ENCODE measurements around the gene ANKRD36. TPM values are rescaled to one million over a fixed set of nuclear protein-coding genes. Genes with fewer than 3 reads are reported as not detected.
"Not testable (repeated sequence)": the region's sequence is repeated elsewhere in the genome, so short reads cannot be mapped to it uniquely, and the experiment has no call there.

Gene ANKRD36
- total RNA-seq, 1 experiment from 2014 or later: 13.8 TPM

DNA sequence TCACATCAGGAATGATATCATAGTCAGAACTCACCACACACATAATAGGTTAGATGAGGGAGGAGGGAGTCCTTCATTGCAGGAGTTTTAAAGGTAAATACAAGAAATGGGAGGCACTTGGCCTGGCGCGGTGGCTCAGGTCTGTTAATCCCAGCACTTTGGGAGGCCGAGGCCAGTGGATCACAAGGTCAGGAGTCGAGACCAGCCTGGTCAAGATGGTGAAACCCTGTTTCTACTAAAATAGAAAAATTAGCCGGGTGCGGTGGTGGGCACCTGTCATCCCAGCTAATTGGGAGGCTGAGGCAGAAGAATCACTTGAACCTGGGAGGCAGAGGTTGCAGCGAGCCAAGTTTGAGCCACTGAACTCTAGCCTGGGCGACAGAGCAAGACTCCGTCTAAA, 1.7 kb upstream of the ANKRD36 start:
- in situ Hi-C loops (cut with HindIII; ENCODE audit: low sequenced_read_pairs); DNase-seq (ENCODE audit: low spot score): not testable (repeated sequence)

DNA sequence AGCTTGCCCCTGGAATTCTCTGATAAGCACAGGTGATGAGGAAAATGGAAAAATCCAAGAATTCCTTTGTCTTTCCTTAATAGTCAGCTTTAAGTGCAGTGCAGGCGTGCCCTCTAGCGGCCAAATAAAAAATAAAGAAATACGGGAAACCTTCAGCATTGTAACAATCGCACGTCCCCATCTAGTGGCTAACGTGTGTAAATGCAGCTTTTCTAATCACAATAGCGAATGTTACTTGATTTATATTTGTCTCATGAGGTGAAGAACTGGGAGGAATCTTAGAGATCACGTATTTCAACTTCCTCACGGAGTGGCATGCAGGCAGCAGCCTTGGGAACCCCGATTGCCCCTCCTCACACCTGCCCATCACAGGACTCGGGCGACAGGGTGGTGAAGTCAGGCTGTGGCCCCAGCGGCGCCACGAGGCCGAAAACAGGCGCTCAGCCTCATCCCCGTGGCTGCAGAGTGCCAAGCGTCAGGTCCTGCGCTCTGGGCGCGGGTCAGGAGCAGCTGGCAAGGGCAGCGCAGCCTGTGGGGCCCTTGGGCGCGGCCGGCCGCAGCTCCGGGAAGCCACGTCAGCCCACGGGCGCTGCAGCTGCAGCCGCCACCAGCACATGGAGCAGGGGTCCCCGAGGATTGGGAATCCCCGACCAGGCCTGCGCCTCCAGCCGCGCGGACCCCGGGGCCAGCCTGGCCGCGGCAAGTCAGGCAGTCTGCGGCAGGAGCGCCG, 468 bp upstream of the ANKRD36 start:
- in situ Hi-C loops (cut with HindIII; ENCODE audit: low sequenced_read_pairs): not testable (repeated sequence)
- DNase-seq (ENCODE audit: low spot score): peak; percentile 82

DNA sequence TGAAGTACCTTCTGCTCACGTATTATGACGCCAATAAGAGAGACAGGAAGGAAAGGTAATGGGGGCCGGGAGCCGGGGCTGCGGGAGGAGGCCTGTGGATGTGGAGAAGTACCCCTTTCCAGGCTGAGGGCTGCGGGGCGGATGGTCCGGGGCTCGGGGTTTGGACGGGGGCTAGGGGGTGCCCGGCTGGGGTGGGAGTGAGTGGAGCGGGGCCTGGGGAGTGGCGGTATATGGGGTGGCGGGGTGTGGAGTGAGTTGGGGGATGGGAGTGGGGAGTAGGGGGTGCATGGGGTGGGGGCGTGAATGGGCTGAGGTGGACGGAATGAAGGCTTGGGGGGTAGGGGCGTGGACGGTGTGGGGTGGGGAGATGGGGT, 916 bp downstream of the ANKRD36 start:
- in situ Hi-C loops (cut with HindIII; ENCODE audit: low sequenced_read_pairs); DNase-seq (ENCODE audit: low spot score): not testable (repeated sequence)

DNA sequence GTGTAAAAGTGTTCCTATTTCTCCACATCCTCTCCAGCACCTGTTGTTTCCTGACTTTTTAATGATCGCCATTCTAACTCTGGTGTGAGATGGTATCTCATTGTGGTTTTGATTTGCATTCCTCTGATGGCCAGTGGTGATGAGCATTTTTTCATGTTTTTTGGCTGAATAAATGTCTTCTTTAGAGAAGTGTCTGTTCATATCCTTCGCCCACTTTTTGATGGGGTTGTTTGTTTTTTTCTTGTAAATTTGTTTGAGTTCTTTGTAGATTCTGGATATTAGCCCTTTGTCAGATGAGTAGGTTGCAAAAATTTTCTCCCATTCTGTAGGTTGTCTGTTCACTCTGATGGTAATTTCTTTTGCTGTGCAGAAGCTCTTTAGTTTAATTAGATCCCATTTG, 16.1 kb downstream of the ANKRD36 start:
- in situ Hi-C loops (cut with HindIII; ENCODE audit: low sequenced_read_pairs); DNase-seq (ENCODE audit: low spot score): not testable (repeated sequence)

DNA sequence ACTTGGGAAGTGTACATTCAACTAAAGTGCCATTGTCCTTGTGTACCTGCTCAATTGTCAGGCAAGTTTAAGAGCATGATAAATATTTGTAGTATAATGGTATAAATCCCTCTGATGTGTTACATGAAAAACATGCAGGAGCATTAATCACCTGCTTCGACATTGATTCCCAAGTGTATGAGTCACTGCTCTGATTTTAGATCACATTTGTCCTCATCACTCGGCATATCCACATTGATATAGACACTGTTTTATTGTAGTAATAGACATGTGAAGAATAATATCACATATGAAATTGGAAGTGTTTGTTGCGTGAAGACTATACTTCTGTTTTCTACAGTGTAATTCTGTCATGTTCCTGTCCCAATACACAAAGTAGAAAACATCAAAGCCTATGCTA, 31.1 kb downstream of the ANKRD36 start:
- in situ Hi-C loops (cut with HindIII; ENCODE audit: low sequenced_read_pairs); DNase-seq (ENCODE audit: low spot score): not testable (repeated sequence)

DNA sequence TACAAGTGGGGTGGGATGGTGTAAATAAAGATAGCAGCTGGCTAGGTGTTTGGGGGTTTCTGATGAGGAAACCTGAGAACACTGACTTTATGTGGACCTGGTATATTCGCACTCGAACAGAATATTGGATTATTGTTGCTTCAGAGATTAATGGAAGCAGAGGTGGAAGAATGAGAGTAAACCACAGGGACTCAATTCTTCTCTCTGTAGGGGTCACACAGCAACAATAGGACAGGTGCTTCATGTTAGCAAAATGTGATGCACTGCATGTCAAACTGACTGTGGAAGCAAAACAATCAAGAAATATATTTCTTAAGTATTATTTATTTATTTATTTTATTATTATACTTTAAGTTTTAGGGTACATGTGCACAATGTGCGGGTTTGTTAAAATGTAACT, 53.6 kb downstream of the ANKRD36 start:
- in situ Hi-C loops (cut with HindIII; ENCODE audit: low sequenced_read_pairs); DNase-seq (ENCODE audit: low spot score): not testable (repeated sequence)

DNA sequence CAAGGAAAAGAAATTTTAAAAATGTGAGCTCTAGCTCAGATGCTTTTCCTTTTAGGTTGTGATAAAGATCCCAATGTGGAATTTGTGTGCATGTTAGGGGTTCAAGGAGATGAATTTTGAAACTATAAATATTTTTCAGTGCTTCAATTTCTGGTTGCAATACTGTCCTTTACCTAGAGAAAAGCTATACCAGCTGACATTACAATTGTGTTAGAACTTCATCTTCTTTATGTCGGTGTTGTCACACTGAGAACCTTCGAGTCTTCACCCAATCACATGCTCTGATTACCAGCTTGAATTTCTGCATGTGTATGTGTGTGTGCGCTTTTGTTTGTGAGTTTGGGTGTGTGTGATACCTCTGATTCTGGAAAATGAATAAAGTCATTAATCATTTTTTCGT, 55.0 kb downstream of the ANKRD36 start:
- DNase-seq (ENCODE audit: low spot score); in situ Hi-C loops (cut with HindIII; ENCODE audit: low sequenced_read_pairs): not testable (repeated sequence)

DNA sequence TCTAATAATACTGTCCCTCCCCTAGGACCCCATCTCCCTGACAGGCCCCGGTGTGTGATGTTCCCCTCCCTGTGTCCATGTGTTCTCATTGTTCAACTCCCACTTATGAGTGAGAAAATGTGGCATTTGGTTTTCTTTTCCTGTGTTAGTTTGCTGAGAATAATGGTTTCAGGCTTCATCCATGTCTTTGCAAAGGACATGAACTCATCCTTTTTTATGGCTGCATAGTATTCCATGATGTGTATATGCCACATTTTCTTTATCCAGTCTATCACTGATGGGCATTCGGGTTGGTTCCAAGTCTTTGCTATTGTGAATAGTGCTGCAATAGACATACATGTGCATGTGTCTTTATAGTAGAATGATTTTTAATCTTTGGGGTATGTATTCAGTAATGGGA, 55.6 kb downstream of the ANKRD36 start:
- DNase-seq (ENCODE audit: low spot score); in situ Hi-C loops (cut with HindIII; ENCODE audit: low sequenced_read_pairs): not testable (repeated sequence)

DNA sequence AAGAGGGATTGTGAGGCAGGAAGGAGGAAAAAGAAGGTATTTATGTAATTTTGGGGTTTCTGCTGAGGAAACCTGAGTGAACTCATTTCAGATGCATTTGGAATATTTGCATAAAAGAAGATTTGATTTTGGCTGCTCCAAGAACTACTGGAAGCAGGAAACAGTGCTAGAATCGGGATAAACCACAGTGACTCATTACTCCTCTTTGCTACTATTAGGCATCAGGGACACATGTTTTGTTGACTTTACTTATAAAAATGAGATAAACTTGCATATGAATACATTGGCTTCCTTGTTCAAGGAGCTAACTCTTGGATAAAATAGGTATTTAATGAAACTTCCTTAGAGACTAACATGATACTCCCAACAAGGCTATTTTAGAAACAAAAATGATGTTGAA, 67.4 kb downstream of the ANKRD36 start:
- in situ Hi-C loops (cut with HindIII; ENCODE audit: low sequenced_read_pairs): not testable (repeated sequence)

DNA sequence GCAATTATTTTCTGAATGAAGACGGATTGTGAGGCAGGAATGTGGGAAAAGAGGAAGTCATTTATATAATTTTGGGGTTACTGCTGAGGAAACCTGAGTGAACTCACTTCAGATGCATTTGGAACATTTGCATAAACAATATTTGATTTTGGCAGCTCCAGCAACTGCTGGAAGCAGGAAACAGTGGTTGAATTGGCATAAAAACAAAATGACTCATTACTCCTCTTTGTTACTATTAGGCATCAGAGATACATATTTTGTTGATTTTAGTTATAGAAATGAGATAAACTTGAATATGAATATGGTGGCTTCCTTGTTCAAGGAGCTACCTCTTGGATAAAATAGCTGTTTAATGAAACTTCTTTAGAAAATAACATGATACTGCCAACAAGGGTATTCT, 82.4 kb downstream of the ANKRD36 start:
- in situ Hi-C loops (cut with HindIII; ENCODE audit: low sequenced_read_pairs): not testable (repeated sequence)

More for the DNA sequence above, 67.4 kb downstream of the ANKRD36 start:
- DNase-seq (ENCODE audit: low spot score): not testable (repeated sequence)

DNA sequence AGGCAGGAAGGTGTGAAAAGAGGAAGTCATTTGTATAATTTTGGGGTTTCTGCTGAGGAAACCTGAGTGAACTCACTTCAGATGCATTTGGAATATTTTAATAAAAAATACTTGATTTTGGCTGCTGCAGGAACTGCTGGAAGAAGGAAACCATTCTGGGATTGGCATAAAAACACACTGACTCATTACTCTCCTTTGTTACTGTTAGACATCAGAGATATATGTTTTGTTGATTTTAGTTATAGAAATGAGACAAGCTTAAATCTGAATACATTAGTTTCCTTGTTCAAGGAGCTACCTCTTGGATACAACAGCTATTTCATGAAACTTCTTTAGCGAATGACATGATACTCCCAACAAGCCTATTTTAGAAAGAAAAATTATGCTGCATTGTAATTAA, 84.3 kb downstream of the ANKRD36 start:
- in situ Hi-C loops (cut with HindIII; ENCODE audit: low sequenced_read_pairs): not testable (repeated sequence)

More for the DNA sequence above, 82.4 kb downstream of the ANKRD36 start:
- not testable (repeated sequence) for DNase-seq (ENCODE audit: low spot score)

DNA sequence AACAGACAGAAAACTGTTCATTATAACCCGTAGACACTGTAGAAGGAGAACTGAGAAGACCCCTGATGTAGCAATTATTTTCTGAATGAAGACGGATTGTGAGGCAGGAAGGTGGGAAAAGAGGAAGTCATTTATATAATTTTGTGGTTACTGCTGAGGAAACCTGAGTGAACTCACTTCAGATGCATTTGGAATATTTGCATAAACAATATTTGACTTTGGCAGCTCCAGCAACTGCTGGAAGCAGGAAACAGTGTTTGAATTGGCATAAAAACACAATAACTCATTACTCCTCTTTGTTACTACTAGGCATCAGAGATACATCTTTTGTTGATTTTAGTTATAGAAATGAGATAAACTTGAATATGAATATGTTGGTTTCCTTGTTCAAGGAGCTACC, 87.9 kb downstream of the ANKRD36 start:
- DNase-seq (ENCODE audit: low spot score); in situ Hi-C loops (cut with HindIII; ENCODE audit: low sequenced_read_pairs): not testable (repeated sequence)

More for the DNA sequence above, 84.3 kb downstream of the ANKRD36 start:
- DNase-seq (ENCODE audit: low spot score): not testable (repeated sequence)

DNA sequence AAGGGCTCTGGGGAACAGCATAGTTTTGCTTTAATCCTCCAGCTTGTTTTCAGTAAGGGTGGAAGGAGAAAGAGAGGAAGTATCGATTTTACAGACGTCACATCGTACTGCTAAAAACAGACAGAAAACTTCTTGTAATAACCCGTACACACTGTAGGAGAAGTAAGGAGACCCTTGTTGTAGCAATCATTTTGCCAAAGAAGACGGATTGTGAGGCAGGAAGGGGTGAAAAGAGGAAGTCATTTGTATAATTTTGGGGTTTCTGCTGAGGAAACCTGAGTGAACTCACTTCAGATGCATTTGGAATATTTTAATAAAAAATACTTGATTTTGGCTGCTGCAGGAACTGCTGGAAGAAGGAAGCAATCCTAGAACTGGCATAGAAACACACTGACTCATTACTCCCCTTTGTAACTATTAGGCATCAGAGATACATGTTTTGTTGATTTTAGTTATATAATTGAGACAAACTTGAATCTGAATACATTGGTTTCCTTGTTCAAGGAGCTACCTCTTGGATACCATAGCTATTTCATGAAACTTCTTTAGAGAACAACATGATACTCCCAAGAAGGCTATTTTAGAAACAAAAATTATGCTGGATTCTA, 89.8 kb downstream of the ANKRD36 start:
- in situ Hi-C loops (cut with HindIII; ENCODE audit: low sequenced_read_pairs); DNase-seq (ENCODE audit: low spot score): not testable (repeated sequence)

DNA sequence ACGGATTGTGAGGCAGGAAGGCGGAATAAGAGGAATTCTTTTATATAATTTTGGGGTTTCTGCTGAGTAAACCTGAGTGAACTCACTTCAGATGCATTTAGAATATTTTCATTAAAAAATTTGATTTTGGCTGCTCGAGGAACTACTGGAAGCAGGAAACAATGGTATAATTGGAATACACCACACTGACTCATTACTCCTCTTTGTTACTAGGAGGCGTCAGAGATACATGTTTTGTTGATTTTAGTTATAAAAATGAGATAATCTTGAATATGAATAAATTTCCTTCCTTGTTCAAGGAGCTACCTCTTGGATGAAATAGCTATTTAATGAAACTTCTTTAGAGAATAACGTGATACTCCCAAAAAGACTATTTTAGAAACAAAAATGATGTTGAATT, 97.4 kb downstream of the ANKRD36 start:
- no peak for DNase-seq (ENCODE audit: low spot score)
- in situ Hi-C loops (cut with HindIII; ENCODE audit: low sequenced_read_pairs): no loop called here

DNA sequence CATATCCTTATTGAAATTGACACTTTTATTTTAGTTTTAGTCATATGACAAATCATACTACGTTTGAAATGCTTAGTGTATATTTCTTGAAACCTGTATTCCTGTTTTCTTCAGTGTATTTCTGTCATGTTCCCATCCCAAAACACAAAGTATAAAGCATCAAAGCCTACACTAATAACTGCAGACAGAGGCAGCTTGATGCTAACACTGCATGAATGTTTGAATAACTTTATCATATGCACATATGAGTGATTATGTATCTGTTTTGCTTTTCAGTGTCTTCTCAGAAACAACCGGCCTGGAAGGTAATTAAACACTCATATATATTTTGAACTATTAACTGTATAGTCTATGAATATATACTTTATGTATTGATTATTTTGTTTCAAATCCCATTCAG, 102.1 kb downstream of the ANKRD36 start:
- DNase-seq (ENCODE audit: low spot score); in situ Hi-C loops (cut with HindIII; ENCODE audit: low sequenced_read_pairs): not testable (repeated sequence)

DNA sequence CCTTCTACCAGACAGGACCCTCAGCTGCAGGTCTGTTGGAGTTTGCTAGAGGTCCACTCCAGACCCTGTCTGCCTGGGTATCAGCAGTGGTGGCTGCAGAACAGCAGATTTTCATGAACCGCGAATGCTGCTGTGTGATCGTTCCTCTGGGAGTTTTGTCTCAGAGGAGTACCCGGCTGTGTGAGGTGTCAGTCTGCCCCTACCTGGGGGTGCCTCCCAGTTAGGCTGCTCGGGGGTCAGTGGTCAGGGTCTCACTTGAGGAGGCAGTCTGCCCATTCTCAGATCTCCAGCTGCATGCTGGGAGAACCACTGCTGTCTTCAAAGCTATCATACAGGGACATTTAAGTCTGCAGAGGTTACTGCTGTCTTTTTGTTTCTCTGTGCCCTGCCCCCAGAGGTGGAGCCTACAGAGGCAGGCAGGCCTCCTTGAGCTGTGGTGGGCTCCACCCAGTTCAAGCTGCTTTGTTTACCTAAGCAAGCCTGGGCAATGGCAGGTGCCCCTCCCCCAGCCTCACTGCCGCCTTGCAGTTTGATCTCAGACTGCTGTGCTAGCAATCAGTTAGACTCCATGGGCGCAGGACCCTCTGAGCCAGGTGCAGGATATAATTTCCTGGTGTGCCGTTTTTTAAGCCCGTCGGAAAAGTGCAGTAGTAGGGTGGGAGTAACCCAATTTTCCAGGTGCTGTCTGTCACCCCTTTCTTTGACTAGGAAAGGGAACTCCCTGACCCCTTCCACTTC, 118.1 kb downstream of the ANKRD36 start:
- DNase-seq (ENCODE audit: low spot score); in situ Hi-C loops (cut with HindIII; ENCODE audit: low sequenced_read_pairs): not testable (repeated sequence)

DNA sequence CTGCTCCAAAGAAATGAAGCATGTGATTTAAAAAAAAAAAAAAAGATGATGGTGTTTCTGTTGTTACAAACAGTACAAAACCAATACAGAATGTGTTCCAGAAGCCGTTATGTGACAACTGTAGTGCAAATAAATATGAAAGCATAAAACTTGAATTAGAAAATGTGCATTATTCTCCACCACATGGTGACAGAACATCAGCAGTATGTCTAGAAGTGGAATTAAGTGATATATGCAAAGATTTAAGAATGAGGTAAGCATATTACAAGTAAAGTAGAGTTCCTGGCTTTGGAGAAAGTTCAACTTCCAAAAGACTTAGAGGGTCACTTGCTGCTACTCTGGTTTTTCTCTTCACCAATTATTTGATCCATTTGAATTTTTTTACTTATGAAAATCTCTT, 120.0 kb downstream of the ANKRD36 start:
- in situ Hi-C loops (cut with HindIII; ENCODE audit: low sequenced_read_pairs): not testable (repeated sequence)

DNA sequence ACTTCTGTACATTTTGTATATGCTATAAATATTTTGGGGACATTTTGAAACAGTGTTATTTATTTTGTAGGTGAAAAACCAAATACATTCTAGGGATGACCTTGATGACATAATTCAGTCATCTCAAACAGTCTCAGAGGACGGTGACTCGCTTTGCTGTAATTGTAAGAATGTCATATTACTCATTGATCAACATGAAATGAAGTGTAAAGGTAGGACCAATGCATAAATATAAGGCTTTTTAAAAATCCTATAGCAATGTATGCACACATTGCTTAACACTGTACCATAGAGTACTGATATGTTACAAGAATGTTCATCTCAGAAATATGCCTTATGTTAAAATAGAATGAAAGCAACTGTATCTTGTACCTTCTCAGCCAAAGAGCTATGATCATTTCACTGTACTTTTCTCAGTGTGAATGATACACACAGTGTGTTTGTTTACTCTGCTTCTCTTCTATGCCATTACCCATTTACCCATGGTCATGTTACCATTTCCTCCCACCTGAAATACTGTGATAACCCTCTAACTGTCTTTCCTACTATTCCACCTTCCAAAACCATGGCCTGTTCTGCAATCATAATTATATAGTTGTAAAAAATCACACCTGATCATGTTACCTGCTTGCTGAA, 120.8 kb downstream of the ANKRD36 start:
- DNase-seq (ENCODE audit: low spot score); in situ Hi-C loops (cut with HindIII; ENCODE audit: low sequenced_read_pairs): not testable (repeated sequence)

More for the DNA sequence above, 120.0 kb downstream of the ANKRD36 start:
- not testable (repeated sequence) for DNase-seq (ENCODE audit: low spot score)

DNA sequence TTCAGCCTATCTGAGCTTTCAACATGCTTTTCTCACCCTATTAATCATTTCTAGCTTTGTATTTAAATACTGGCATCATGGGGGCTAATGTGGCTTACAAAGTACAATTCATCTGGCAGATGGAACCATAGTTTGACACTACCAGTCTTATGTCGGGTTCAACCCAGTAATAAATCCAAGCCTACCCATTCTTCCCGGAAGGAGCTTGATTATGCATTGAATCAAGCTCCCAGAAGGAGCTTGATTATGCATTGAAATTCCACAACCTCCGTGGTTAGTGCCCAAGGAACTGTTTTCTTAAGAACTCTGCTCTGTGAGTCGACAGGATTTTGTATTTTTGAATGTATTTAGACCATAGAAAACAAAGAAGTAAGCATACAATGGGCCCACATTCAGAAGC, 148.2 kb downstream of the ANKRD36 start:
- in situ Hi-C loops (cut with HindIII; ENCODE audit: low sequenced_read_pairs); DNase-seq (ENCODE audit: low spot score): not testable (repeated sequence)

Measured in G401 (cell line).